ENCODE measurements around the gene HJURP.

The HJURP gene

GRCh38 chr2:233801357-233802131, 52.8 kb downstream of the HJURP start:
- Histone ChIP-seq H3K9ac (ENCODE audit: low read length) (no peak overlapping the region), H3K27ac (ENCODE audit: low read depth, low read length) (no peak overlapping the region), H3K4me3 (ENCODE audit: low read length) (no peak overlapping the region), H3K36me3 (ENCODE audit: control insufficient read depth, insufficient read depth, low read length) (no peaks in the 10 kb centered on the region), H3K4me1 (ENCODE audit: control insufficient read depth, insufficient read depth, low read length) (no peaks in the 10 kb centered on the region), H3K27me3 (ENCODE audit: control insufficient read depth, insufficient read depth, low read length) (no peaks in the 10 kb centered on the region)

GRCh38 chr2:233800208-233800607, 54.1 kb downstream of the HJURP start:
- Histone ChIP-seq H3K36me3 (ENCODE audit: control insufficient read depth, insufficient read depth, low read length) (no peaks in the 10 kb centered on the region), H3K4me3 (ENCODE audit: low read length) (no peak overlapping the region), H3K4me1 (ENCODE audit: control insufficient read depth, insufficient read depth, low read length) (no peaks in the 10 kb centered on the region), H3K9ac (ENCODE audit: low read length) (no peak overlapping the region), H3K27me3 (ENCODE audit: control insufficient read depth, insufficient read depth, low read length) (no peaks in the 10 kb centered on the region), H3K27ac (ENCODE audit: low read depth, low read length) (no peak overlapping the region)

- no peaks in the 10 kb centered on the region for H3K36me3 ChIP-seq (ENCODE audit: control insufficient read depth, insufficient read depth, low read length)
- no peak overlapping the region for H3K9ac ChIP-seq (ENCODE audit: low read length)
- H3K4me1 ChIP-seq (ENCODE audit: control insufficient read depth, insufficient read depth, low read length): no peaks in the 10 kb centered on the region
- no peak overlapping the region for H3K27ac ChIP-seq (ENCODE audit: low read depth, low read length)
- no peaks in the 10 kb centered on the region for H3K27me3 ChIP-seq (ENCODE audit: control insufficient read depth, insufficient read depth, low read length)
- no peak overlapping the region for H3K4me3 ChIP-seq (ENCODE audit: low read length)
These were observed 54.6 kb downstream of the HJURP start for GRCh38 chr2:233799716-233800115.

GRCh38 chr2:233799087-233799665, 55.2 kb downstream of the HJURP start:
- H3K9ac ChIP-seq (ENCODE audit: low read length): no peak overlapping the region
- no peaks in the 10 kb centered on the region for H3K27me3 ChIP-seq (ENCODE audit: control insufficient read depth, insufficient read depth, low read length)
- no peak overlapping the region for H3K27ac ChIP-seq (ENCODE audit: low read depth, low read length)
- no peaks in the 10 kb centered on the region for H3K36me3 ChIP-seq (ENCODE audit: control insufficient read depth, insufficient read depth, low read length)
- H3K4me3 ChIP-seq (ENCODE audit: low read length): no peak overlapping the region
- H3K4me1 ChIP-seq (ENCODE audit: control insufficient read depth, insufficient read depth, low read length): no peaks in the 10 kb centered on the region

GRCh38 chr2:233798335-233799086, 55.8 kb downstream of the HJURP start:
- Histone ChIP-seq H3K27me3 (ENCODE audit: control insufficient read depth, insufficient read depth, low read length) (peaks cover 2% of the 10 kb centered on the region), H3K4me1 (ENCODE audit: control insufficient read depth, insufficient read depth, low read length) (no peaks in the 10 kb centered on the region), H3K4me3 (ENCODE audit: low read length) (no peak overlapping the region), H3K27ac (ENCODE audit: low read depth, low read length) (no peak overlapping the region), H3K36me3 (ENCODE audit: control insufficient read depth, insufficient read depth, low read length) (no peaks in the 10 kb centered on the region), H3K9ac (ENCODE audit: low read length) (no peak overlapping the region)

GRCh38 chr2:233796254-233796653, 58.1 kb downstream of the HJURP start:
- Histone ChIP-seq H3K27me3 (ENCODE audit: control insufficient read depth, insufficient read depth, low read length) (peaks cover 2% of the 10 kb centered on the region), H3K9ac (ENCODE audit: low read length) (no peak overlapping the region), H3K36me3 (ENCODE audit: control insufficient read depth, insufficient read depth, low read length) (no peaks in the 10 kb centered on the region), H3K4me1 (ENCODE audit: control insufficient read depth, insufficient read depth, low read length) (no peaks in the 10 kb centered on the region), H3K4me3 (ENCODE audit: low read length) (no peak overlapping the region), H3K27ac (ENCODE audit: low read depth, low read length) (no peak overlapping the region)

- peaks cover 2% of the 10 kb centered on the region for H3K27me3 ChIP-seq (ENCODE audit: control insufficient read depth, insufficient read depth, low read length)
- H3K9ac ChIP-seq (ENCODE audit: low read length): no peak overlapping the region
- no peaks in the 10 kb centered on the region for H3K36me3 ChIP-seq (ENCODE audit: control insufficient read depth, insufficient read depth, low read length)
- H3K4me3 ChIP-seq (ENCODE audit: low read length): no peak overlapping the region
- no peak overlapping the region for H3K27ac ChIP-seq (ENCODE audit: low read depth, low read length)
- no peaks in the 10 kb centered on the region for H3K4me1 ChIP-seq (ENCODE audit: control insufficient read depth, insufficient read depth, low read length)
These were observed 58.6 kb downstream of the HJURP start for GRCh38 chr2:233795735-233796171.

- Histone ChIP-seq H3K36me3 (ENCODE audit: control insufficient read depth, insufficient read depth, low read length) (no peaks in the 10 kb centered on the region), H3K4me1 (ENCODE audit: control insufficient read depth, insufficient read depth, low read length) (no peaks in the 10 kb centered on the region), H3K4me3 (ENCODE audit: low read length) (no peak overlapping the region), H3K27me3 (ENCODE audit: control insufficient read depth, insufficient read depth, low read length) (peaks cover 2% of the 10 kb centered on the region), H3K9ac (ENCODE audit: low read length) (no peak overlapping the region), H3K27ac (ENCODE audit: low read depth, low read length) (no peak overlapping the region)
These were observed 60.1 kb downstream of the HJURP start for GRCh38 chr2:233794128-233794658.

GRCh38 chr2:233793465-233794127, 60.7 kb downstream of the HJURP start:
- H3K27ac ChIP-seq (ENCODE audit: low read depth, low read length): no peak overlapping the region
- H3K27me3 ChIP-seq (ENCODE audit: control insufficient read depth, insufficient read depth, low read length): peaks cover 2% of the 10 kb centered on the region
- no peak overlapping the region for H3K4me3 ChIP-seq (ENCODE audit: low read length)
- H3K4me1 ChIP-seq (ENCODE audit: control insufficient read depth, insufficient read depth, low read length): no peaks in the 10 kb centered on the region
- no peak overlapping the region for H3K9ac ChIP-seq (ENCODE audit: low read length)
- H3K36me3 ChIP-seq (ENCODE audit: control insufficient read depth, insufficient read depth, low read length): no peaks in the 10 kb centered on the region

GRCh38 chr2:233792720-233793119, 61.6 kb downstream of the HJURP start:
- no peak overlapping the region for H3K27ac ChIP-seq (ENCODE audit: low read depth, low read length)
- no peaks in the 10 kb centered on the region for H3K4me1 ChIP-seq (ENCODE audit: control insufficient read depth, insufficient read depth, low read length)
- no peak overlapping the region for H3K9ac ChIP-seq (ENCODE audit: low read length)

GRCh38 chr2:233791883-233792329, 62.4 kb downstream of the HJURP start:
- no peak overlapping the region for H3K4me3 ChIP-seq (ENCODE audit: low read length)

More at GRCh38 chr2:233792720-233793119, 61.6 kb downstream of the HJURP start:
- no peaks in the 10 kb centered on the region for H3K36me3 ChIP-seq (ENCODE audit: control insufficient read depth, insufficient read depth, low read length)
- H3K4me3 ChIP-seq (ENCODE audit: low read length): no peak overlapping the region
- H3K27me3 ChIP-seq (ENCODE audit: control insufficient read depth, insufficient read depth, low read length): peaks cover 2% of the 10 kb centered on the region

More at GRCh38 chr2:233791883-233792329, 62.4 kb downstream of the HJURP start:
- Histone ChIP-seq H3K9ac (ENCODE audit: low read length) (no peak overlapping the region), H3K27ac (ENCODE audit: low read depth, low read length) (no peak overlapping the region), H3K27me3 (ENCODE audit: control insufficient read depth, insufficient read depth, low read length) (peaks cover 2% of the 10 kb centered on the region), H3K36me3 (ENCODE audit: control insufficient read depth, insufficient read depth, low read length) (no peaks in the 10 kb centered on the region), H3K4me1 (ENCODE audit: control insufficient read depth, insufficient read depth, low read length) (no peaks in the 10 kb centered on the region)

All from rectal smooth muscle tissue (tissue), 1 donor.